Neural cell (in vitro differentiated cells): ENCODE data around the gene CCR6. TPM values are rescaled to one million over a fixed set of nuclear protein-coding genes. Genes with fewer than 3 reads are reported as not detected.

Experiments
- H2AFZ ChIP-seq: fragments of 200-600, 300-800 bp; sonication (generic), shearing (Covaris generic); 2 replicates; pipeline ENCODE4 v1.6.0; 2014; ENCODE audit warnings: low read depth, mild to moderate bottlenecking, antibody characterized with exemption, low read length, moderate library complexity
- H3F3A ChIP-seq: fragments of 200-600 bp; shearing (Covaris generic); 2 replicates; pipeline ENCODE4 v1.6.1; 2016; ENCODE audit warnings: mild to moderate bottlenecking, moderate library complexity, mixed read lengths, antibody characterized with exemption, low read length; ENCODE audit not compliant: insufficient read depth, poor library complexity, severe bottlenecking
- H3K27ac ChIP-seq: fragments of 200-600, 300-800 bp; sonication (generic), shearing (Covaris generic); 2 replicates; pipeline ENCODE4 v1.5.1; 2014; ENCODE audit warnings: mild to moderate bottlenecking, low read length, moderate library complexity
- H3K27me3 ChIP-seq: fragments of 300-800, 200-600 bp; sonication (generic), shearing (Covaris generic); 2 replicates; pipeline ENCODE4 v1.6.0; 2014; ENCODE audit warnings: mild to moderate bottlenecking, low read depth, low read length, moderate library complexity; ENCODE audit not compliant: insufficient read depth
- H3K36me3 ChIP-seq: fragments of 300-800, 200-600 bp; sonication (generic), shearing (Covaris generic); 2 replicates; pipeline ENCODE4 v1.5.1; 2014; ENCODE audit warnings: mild to moderate bottlenecking, antibody characterized with exemption, low read length, moderate library complexity; ENCODE audit not compliant: insufficient read depth
- H3K4me2 ChIP-seq: fragments of 300-800, 200-600 bp; sonication (generic), shearing (Covaris generic); 2 replicates; pipeline ENCODE4 v1.6.0; 2014; ENCODE audit warnings: mild to moderate bottlenecking, low read length
- H3K4me3 ChIP-seq: fragments of 300-800, 200-600 bp; sonication (generic), shearing (Covaris generic); 2 replicates; pipeline ENCODE4 v1.5.1; 2014; ENCODE audit warnings: mild to moderate bottlenecking, low read length, moderate library complexity
- H3K79me2 ChIP-seq: fragments of 200-600 bp; shearing (Covaris generic); replicated peaks from 2 replicates; pipeline ENCODE4 v1.6.0; 2014; ENCODE audit warnings: mild to moderate bottlenecking, low read length, moderate library complexity; ENCODE audit not compliant: insufficient read depth
- H3K9ac ChIP-seq: fragments of 300-800, 200-600 bp; sonication (generic), shearing (Covaris generic); 2 replicates; pipeline ENCODE4 v1.6.1; 2016; ENCODE audit warnings: mild to moderate bottlenecking, low read length, mixed read lengths
- H3K9me2 ChIP-seq: fragments of 200-600 bp; shearing (Covaris generic); 2 replicates; pipeline ENCODE4 v1.6.1; 2016; ENCODE audit warnings: mild to moderate bottlenecking, low read length, mixed read lengths; ENCODE audit not compliant: insufficient read depth
- H3K9me3 ChIP-seq: fragments of 200-600, 300-800 bp; sonication (generic), shearing (Covaris generic); 2 replicates; pipeline ENCODE4 v1.6.1; 2016; ENCODE audit warnings: mild to moderate bottlenecking, mixed run types, low read length, moderate library complexity, mixed read lengths
- H4K20me1 ChIP-seq: fragments of 200-600 bp; shearing (Covaris generic); 2 replicates; pipeline ENCODE4 v1.6.1; 2016; ENCODE audit warnings: mild to moderate bottlenecking, mixed run types; ENCODE audit not compliant: insufficient read depth
- EP300 ChIP-seq: fragments of 450-650 bp; conservative IDR thresholded peaks from 2 replicates; pipeline ENCODE4 v1.6.1; 2014; ENCODE audit warnings: antibody characterized with exemption, mild to moderate bottlenecking, moderate library complexity; ENCODE audit not compliant: poor library complexity, severe bottlenecking
- EZH2 ChIP-seq: fragments of 200-600, 300-800 bp; shearing (Covaris generic), sonication (generic); IDR thresholded peaks from 2 replicates; pipeline ENCODE4 v1.6.1; 2014; ENCODE audit warnings: antibody characterized with exemption, low read length, borderline replicate concordance, mild to moderate bottlenecking; ENCODE audit not compliant: insufficient read depth, poor library complexity, severe bottlenecking
- MXI1 ChIP-seq: fragments of 450-650 bp; conservative IDR thresholded peaks from 2 replicates; pipeline ENCODE4 v1.6.1; 2014; ENCODE audit warnings: antibody characterized with exemption, mild to moderate bottlenecking; ENCODE audit not compliant: poor library complexity, severe bottlenecking
- POLR2AphosphoS5 ChIP-seq: IDR thresholded peaks from 2 replicates; pipeline ENCODE4 v1.6.1; 2012
- RAD21 ChIP-seq: fragments of 450-650 bp; conservative IDR thresholded peaks from 2 replicates; pipeline ENCODE4 v1.6.1; 2014; ENCODE audit warnings: antibody characterized with exemption, mild to moderate bottlenecking, moderate library complexity
- SMC3 ChIP-seq: fragments of 450-650 bp; conservative IDR thresholded peaks from 2 replicates; pipeline ENCODE4 v1.6.1; 2014; ENCODE audit warnings: antibody characterized with exemption, mild to moderate bottlenecking, moderate library complexity; ENCODE audit not compliant: poor library complexity
- TAF1 ChIP-seq: IDR thresholded peaks from 2 replicates; pipeline ENCODE4 v1.6.1; 2012; ENCODE audit warnings: low read depth
- polyA plus RNA-seq: library from polyadenylated mRNA; depleted of rRNA; stranded (reverse); fragments of >200 nt; gene quantifications from 2 replicates; pipeline ENCODE4 v1.2.3, GENCODE V29; 2014
- TF ChIP-seq, protein P1 (sequence below): fragments of 450-650 bp; IDR thresholded peaks from 2 replicates; pipeline ENCODE4 v1.5.1; 2014; ENCODE audit warnings: antibody characterized with exemption, mild to moderate bottlenecking, moderate library complexity; ENCODE audit not compliant: poor library complexity, severe bottlenecking
- TF ChIP-seq, protein P2 (sequence below): IDR thresholded peaks from 2 replicates; pipeline ENCODE4 v1.6.1; 2012; ENCODE audit warnings: borderline replicate concordance

Gene CCR6
- polyA plus RNA-seq, 1 donor from 2014 or later, result not detected

DNA sequence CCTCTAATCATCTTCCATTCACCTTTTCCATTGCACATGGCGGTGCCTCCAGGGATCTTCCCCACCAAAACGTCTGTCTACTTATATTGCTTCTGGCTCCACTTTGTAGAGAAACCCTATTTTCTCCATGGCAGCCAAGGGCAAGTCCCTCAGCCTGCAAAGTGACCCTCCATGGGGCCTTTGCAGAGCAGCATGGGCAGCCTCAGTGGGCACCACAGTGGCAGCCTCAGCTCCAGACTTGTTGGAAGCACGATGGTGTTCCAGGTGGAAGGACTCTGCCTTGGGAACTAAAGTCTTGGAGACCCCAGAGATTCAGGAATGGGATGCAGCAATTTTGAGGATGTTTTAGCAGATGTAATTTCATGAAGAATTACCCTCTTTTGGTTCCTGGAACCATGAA is 18.5 kb upstream of the CCR6 start:
- Histone ChIP-seq H3K4me2 (no peak overlapping the region), H4K20me1 (no peaks in the 10 kb centered on the region), H3K36me3 (no peaks in the 10 kb centered on the region), H3K4me3 (no peak overlapping the region), H3K9ac (no peak overlapping the region), H3F3A (no peaks in the 10 kb centered on the region), H3K27ac (no peak overlapping the region), H3K9me2 (no peaks in the 10 kb centered on the region), H3K9me3 (no peaks in the 10 kb centered on the region), H3K27me3 (no peaks in the 10 kb centered on the region), H3K79me2 (no peaks in the 10 kb centered on the region), H2AFZ (no peak overlapping the region)
- no peak for TF ChIP-seq TAF1
- TF ChIP-seq, protein P1, sequence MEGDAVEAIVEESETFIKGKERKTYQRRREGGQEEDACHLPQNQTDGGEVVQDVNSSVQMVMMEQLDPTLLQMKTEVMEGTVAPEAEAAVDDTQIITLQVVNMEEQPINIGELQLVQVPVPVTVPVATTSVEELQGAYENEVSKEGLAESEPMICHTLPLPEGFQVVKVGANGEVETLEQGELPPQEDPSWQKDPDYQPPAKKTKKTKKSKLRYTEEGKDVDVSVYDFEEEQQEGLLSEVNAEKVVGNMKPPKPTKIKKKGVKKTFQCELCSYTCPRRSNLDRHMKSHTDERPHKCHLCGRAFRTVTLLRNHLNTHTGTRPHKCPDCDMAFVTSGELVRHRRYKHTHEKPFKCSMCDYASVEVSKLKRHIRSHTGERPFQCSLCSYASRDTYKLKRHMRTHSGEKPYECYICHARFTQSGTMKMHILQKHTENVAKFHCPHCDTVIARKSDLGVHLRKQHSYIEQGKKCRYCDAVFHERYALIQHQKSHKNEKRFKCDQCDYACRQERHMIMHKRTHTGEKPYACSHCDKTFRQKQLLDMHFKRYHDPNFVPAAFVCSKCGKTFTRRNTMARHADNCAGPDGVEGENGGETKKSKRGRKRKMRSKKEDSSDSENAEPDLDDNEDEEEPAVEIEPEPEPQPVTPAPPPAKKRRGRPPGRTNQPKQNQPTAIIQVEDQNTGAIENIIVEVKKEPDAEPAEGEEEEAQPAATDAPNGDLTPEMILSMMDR, result no peak
- no peak for TF ChIP-seq SMC3
- TF ChIP-seq, protein P2, sequence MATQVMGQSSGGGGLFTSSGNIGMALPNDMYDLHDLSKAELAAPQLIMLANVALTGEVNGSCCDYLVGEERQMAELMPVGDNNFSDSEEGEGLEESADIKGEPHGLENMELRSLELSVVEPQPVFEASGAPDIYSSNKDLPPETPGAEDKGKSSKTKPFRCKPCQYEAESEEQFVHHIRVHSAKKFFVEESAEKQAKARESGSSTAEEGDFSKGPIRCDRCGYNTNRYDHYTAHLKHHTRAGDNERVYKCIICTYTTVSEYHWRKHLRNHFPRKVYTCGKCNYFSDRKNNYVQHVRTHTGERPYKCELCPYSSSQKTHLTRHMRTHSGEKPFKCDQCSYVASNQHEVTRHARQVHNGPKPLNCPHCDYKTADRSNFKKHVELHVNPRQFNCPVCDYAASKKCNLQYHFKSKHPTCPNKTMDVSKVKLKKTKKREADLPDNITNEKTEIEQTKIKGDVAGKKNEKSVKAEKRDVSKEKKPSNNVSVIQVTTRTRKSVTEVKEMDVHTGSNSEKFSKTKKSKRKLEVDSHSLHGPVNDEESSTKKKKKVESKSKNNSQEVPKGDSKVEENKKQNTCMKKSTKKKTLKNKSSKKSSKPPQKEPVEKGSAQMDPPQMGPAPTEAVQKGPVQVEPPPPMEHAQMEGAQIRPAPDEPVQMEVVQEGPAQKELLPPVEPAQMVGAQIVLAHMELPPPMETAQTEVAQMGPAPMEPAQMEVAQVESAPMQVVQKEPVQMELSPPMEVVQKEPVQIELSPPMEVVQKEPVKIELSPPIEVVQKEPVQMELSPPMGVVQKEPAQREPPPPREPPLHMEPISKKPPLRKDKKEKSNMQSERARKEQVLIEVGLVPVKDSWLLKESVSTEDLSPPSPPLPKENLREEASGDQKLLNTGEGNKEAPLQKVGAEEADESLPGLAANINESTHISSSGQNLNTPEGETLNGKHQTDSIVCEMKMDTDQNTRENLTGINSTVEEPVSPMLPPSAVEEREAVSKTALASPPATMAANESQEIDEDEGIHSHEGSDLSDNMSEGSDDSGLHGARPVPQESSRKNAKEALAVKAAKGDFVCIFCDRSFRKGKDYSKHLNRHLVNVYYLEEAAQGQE, result no peak
- TF ChIP-seq POLR2AphosphoS5, result no peak
- no peak for TF ChIP-seq MXI1
- no peak for TF ChIP-seq EZH2
- no peak for TF ChIP-seq RAD21
- no peak for TF ChIP-seq EP300

DNA sequence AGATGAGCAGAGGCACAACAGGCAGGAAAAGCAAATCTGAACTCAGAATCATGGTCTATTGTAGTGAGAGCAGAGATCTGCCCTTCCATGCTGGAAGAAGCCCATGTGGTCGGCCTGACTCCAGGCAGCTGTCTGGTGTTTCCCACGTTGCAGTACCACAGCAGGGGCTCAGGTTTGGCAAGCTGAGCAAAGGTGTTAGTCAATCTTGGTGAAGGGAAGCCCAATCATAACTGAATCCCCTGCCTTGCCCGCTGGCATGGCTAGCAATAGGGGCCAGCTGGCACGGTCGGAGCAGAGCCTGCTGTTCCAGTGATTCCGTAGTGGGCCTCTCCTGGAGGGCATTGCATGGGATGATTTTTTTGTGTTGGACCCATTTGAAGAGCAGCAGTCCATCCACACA is 17.8 kb upstream of the CCR6 start:
- H3K9me2 ChIP-seq, result no peaks in the 10 kb centered on the region
- no peaks in the 10 kb centered on the region for H4K20me1 ChIP-seq
- no peaks in the 10 kb centered on the region for H3F3A ChIP-seq
- H3K9me3 ChIP-seq, result no peaks in the 10 kb centered on the region
- no peaks in the 10 kb centered on the region for H3K36me3 ChIP-seq
- TF ChIP-seq RAD21 (no peak), TAF1 (no peak), SMC3 (no peak)
- TF ChIP-seq, protein P2, result no peak
- H3K27ac ChIP-seq, result no peak overlapping the region
- H3K9ac ChIP-seq, result no peak overlapping the region
- H3K79me2 ChIP-seq, result no peaks in the 10 kb centered on the region
- no peaks in the 10 kb centered on the region for H3K27me3 ChIP-seq
- H2AFZ ChIP-seq, result no peak overlapping the region
- no peak overlapping the region for H3K4me2 ChIP-seq
- H3K4me3 ChIP-seq, result no peak overlapping the region
